IMR-90 (cell line): Measurements from ENCODE around the gene SPTLC3.

Experiments
- CEBPB ChIP-seq: IDR thresholded peaks from 2 replicates; pipeline ENCODE4 v1.6.1; 2012; ENCODE audit warnings: low read depth, low read length, improper control_type of control experiment
- ELK1 ChIP-seq: fragments of 150-350 bp; IDR thresholded peaks from 2 replicates; pipeline ENCODE4 v1.6.1; 2016; ENCODE audit warnings: low read depth, mild to moderate bottlenecking, low read length, moderate library complexity, borderline replicate concordance
- FOS ChIP-seq: fragments of 150-350 bp; IDR thresholded peaks from 2 replicates; pipeline ENCODE4 v1.6.1; 2016; ENCODE audit warnings: low read depth, low read length
- MAFK ChIP-seq: IDR thresholded peaks from 2 replicates; pipeline ENCODE4 v1.6.1; 2012; ENCODE audit warnings: low read depth, low read length, improper control_type of control experiment
- MAZ ChIP-seq: IDR thresholded peaks from 2 replicates; pipeline ENCODE4 v1.6.1; 2012; ENCODE audit warnings: low read depth, mild to moderate bottlenecking, low read length, improper control_type of control experiment, moderate library complexity, borderline replicate concordance
- MXI1 ChIP-seq: IDR thresholded peaks from 2 replicates; pipeline ENCODE4 v1.6.1; 2012; ENCODE audit warnings: low read depth, mild to moderate bottlenecking, low read length, moderate library complexity, borderline replicate concordance
- NFE2L2 ChIP-seq: fragments of 150-350 bp; IDR thresholded peaks from 2 replicates; pipeline ENCODE4 v1.6.1; 2016; ENCODE audit warnings: low read depth, mild to moderate bottlenecking, low read length
- POLR2A ChIP-seq: IDR thresholded peaks from 2 replicates; pipeline ENCODE4 v1.6.1; 2012; ENCODE audit warnings: mild to moderate bottlenecking, low read depth, low read length
- RAD21 ChIP-seq: IDR thresholded peaks from 2 replicates; pipeline ENCODE4 v1.6.1; 2012; ENCODE audit warnings: low read length, improper control_type of control experiment
- RCOR1 ChIP-seq: IDR thresholded peaks from 2 replicates; pipeline ENCODE4 v1.6.1; 2012; ENCODE audit warnings: mild to moderate bottlenecking, low read length, improper control_type of control experiment; ENCODE audit not compliant: insufficient replicate concordance
- RFX5 ChIP-seq: IDR thresholded peaks from 2 replicates; pipeline ENCODE4 v1.8.0; 2012; ENCODE audit warnings: low read depth, mild to moderate bottlenecking, low read length, moderate library complexity
- SMC3 ChIP-seq: fragments of 150-350 bp; IDR thresholded peaks from 2 replicates; pipeline ENCODE4 v1.6.1; 2016; ENCODE audit warnings: low read depth, mild to moderate bottlenecking, antibody characterized with exemption, low read length, moderate library complexity
- USF2 ChIP-seq: fragments of 150-350 bp; IDR thresholded peaks from 2 replicates; pipeline ENCODE4 v1.6.1; 2017; ENCODE audit warnings: mild to moderate bottlenecking, antibody characterized with exemption, low read length, low read depth
- TF ChIP-seq, protein P1 (sequence below): conservative IDR thresholded peaks from 2 replicates; pipeline ENCODE4 v1.5.1; 2012; ENCODE audit warnings: mild to moderate bottlenecking, low read depth, low read length, improper control_type of control experiment

- no peak for TF ChIP-seq ELK1
- TF ChIP-seq CEBPB: no peak
- TF ChIP-seq POLR2A: no peak
- TF ChIP-seq, protein P1, sequence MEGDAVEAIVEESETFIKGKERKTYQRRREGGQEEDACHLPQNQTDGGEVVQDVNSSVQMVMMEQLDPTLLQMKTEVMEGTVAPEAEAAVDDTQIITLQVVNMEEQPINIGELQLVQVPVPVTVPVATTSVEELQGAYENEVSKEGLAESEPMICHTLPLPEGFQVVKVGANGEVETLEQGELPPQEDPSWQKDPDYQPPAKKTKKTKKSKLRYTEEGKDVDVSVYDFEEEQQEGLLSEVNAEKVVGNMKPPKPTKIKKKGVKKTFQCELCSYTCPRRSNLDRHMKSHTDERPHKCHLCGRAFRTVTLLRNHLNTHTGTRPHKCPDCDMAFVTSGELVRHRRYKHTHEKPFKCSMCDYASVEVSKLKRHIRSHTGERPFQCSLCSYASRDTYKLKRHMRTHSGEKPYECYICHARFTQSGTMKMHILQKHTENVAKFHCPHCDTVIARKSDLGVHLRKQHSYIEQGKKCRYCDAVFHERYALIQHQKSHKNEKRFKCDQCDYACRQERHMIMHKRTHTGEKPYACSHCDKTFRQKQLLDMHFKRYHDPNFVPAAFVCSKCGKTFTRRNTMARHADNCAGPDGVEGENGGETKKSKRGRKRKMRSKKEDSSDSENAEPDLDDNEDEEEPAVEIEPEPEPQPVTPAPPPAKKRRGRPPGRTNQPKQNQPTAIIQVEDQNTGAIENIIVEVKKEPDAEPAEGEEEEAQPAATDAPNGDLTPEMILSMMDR: no peak
- no peak for TF ChIP-seq RCOR1
- TF ChIP-seq SMC3: no peak
- no peak for TF ChIP-seq MAFK
- TF ChIP-seq NFE2L2: no peak
- no peak for TF ChIP-seq RAD21
- no peak for TF ChIP-seq MXI1
- TF ChIP-seq USF2: no peak
- no peak for TF ChIP-seq FOS
- TF ChIP-seq MAZ: no peak
- no peak for TF ChIP-seq RFX5
Observed at GRCh38 chr20:13207016-13207415, 198.2 kb downstream of the SPTLC3 start.
